MM.1S (cell line): Measurements from ENCODE around the gene TSHR.

Experiments
- DNase-seq: peaks from one replicate; pipeline ENCODE4 v3.0.0-alpha.2; 2015
- H2AFZ ChIP-seq: fragments of 300-600 bp; sonication (generic); 2 replicates; pipeline ENCODE4 v1.6.0; 2016; ENCODE audit warnings: antibody characterized with exemption, low read length
- H3F3A ChIP-seq: fragments of 300-600 bp; sonication (generic); 2 replicates; pipeline ENCODE4 v1.6.1; 2016; ENCODE audit warnings: mild to moderate bottlenecking, antibody characterized with exemption, low read length, moderate library complexity, mixed read lengths; ENCODE audit not compliant: insufficient read depth
- H3K27ac ChIP-seq: fragments of 300-600 bp; sonication (generic); 2 replicates; pipeline ENCODE4 v1.5.1; 2016; ENCODE audit warnings: mild to moderate bottlenecking, low read length
- H3K27me3 ChIP-seq: fragments of 300-600 bp; sonication (generic); replicated peaks from 2 replicates; pipeline ENCODE4 v1.6.0; 2016; ENCODE audit warnings: low read length; ENCODE audit not compliant: insufficient read depth
- H3K36me3 ChIP-seq: fragments of 300-600 bp; sonication (generic); replicated peaks from 2 replicates; pipeline ENCODE4 v1.6.1; 2016; ENCODE audit warnings: mild to moderate bottlenecking, low read length, mixed read lengths; ENCODE audit not compliant: insufficient read depth
- H3K4me1 ChIP-seq: fragments of 300-600 bp; sonication (generic); 2 replicates; pipeline ENCODE4 v1.6.1; 2016; ENCODE audit warnings: low read length, mixed read lengths
- H3K4me2 ChIP-seq: fragments of 300-600 bp; sonication (generic); 2 replicates; pipeline ENCODE4 v1.6.0; 2016; ENCODE audit warnings: low read depth, low read length
- H3K4me3 ChIP-seq: fragments of 300-600 bp; sonication (generic); 2 replicates; pipeline ENCODE4 v1.5.1; 2016; ENCODE audit warnings: low read length, mixed read lengths
- H3K79me2 ChIP-seq: fragments of 300-600 bp; sonication (generic); 2 replicates; pipeline ENCODE4 v1.6.1; 2016; ENCODE audit warnings: mixed run types, low read length, mixed read lengths
- H3K9ac ChIP-seq: fragments of 300-600 bp; sonication (generic); 2 replicates; pipeline ENCODE4 v1.6.1; 2016; ENCODE audit warnings: low read length, mixed read lengths
- H3K9me2 ChIP-seq: fragments of 300-600 bp; sonication (generic); replicated peaks from 2 replicates; pipeline ENCODE4 v1.6.1; 2016; ENCODE audit warnings: mild to moderate bottlenecking, low read length, mixed read lengths; ENCODE audit not compliant: insufficient read depth
- H3K9me3 ChIP-seq: fragments of 300-600 bp; sonication (generic); replicated peaks from 2 replicates; pipeline ENCODE4 v1.6.1; 2016; ENCODE audit warnings: mild to moderate bottlenecking, low read length, mixed read lengths; ENCODE audit not compliant: insufficient read depth
- H4K20me1 ChIP-seq: fragments of 300-600 bp; sonication (generic); 2 replicates; pipeline ENCODE4 v1.6.1; 2016; ENCODE audit warnings: mild to moderate bottlenecking, low read length, moderate library complexity, mixed read lengths; ENCODE audit not compliant: insufficient read depth
- CTCF ChIP-seq: fragments of 300-600 bp; sonication (generic); IDR thresholded peaks from 2 replicates; pipeline ENCODE4 v1.5.1; 2016; ENCODE audit warnings: antibody characterized with exemption, low read length, mixed read lengths
- EZH2 ChIP-seq: fragments of 300-600 bp; sonication (generic); optimal IDR thresholded peaks from 2 replicates; pipeline ENCODE3; 2017; ENCODE audit warnings: low read depth, mild to moderate bottlenecking, antibody characterized with exemption, low read length, mixed read lengths
- EZH2phosphoT487 ChIP-seq: fragments of 300-600 bp; sonication (generic); IDR thresholded peaks from 2 replicates; pipeline ENCODE4 v1.6.1; 2018; ENCODE audit warnings: antibody characterized with exemption, low read length

TSHR gene

GRCh38 chr14:80965037-80965436 is 9.6 kb downstream of the TSHR start:
- H3K9me2 ChIP-seq, result no peaks in the 10 kb centered on the region
- DNase-seq, result no peak
- no peaks in the 10 kb centered on the region for H3K9me3 ChIP-seq
- H4K20me1 ChIP-seq, result no peaks in the 10 kb centered on the region
- H2AFZ ChIP-seq, result no peak overlapping the region
- H3K27ac ChIP-seq, result no peak overlapping the region
- no peaks in the 10 kb centered on the region for H3K36me3 ChIP-seq
- TF ChIP-seq EZH2 (no peak), EZH2phosphoT487 (no peak), CTCF (no peak)
- no peak overlapping the region for H3K4me2 ChIP-seq
- peaks cover 4% of the 10 kb centered on the region for H3F3A ChIP-seq
- no peaks in the 10 kb centered on the region for H3K27me3 ChIP-seq
- no peaks in the 10 kb centered on the region for H3K79me2 ChIP-seq
- no peak overlapping the region for H3K9ac ChIP-seq
- peaks cover 14% of the 10 kb centered on the region; the same call in 1 of the 2 replicates for H3K4me1 ChIP-seq
- H3K4me3 ChIP-seq, result no peak overlapping the region

- Histone ChIP-seq H3K79me2 (no peaks in the 10 kb centered on the region), H3F3A (no peaks in the 10 kb centered on the region), H3K4me1 (peaks cover 10% of the 10 kb centered on the region; the same call in 1 of the 2 replicates), H3K27me3 (no peaks in the 10 kb centered on the region), H3K9me2 (no peaks in the 10 kb centered on the region), H2AFZ (no peak overlapping the region), H4K20me1 (no peaks in the 10 kb centered on the region), H3K36me3 (no peaks in the 10 kb centered on the region), H3K4me2 (no peak overlapping the region), H3K27ac (no peak overlapping the region), H3K9me3 (no peaks in the 10 kb centered on the region), H3K4me3 (no peak overlapping the region), H3K9ac (no peak overlapping the region)
- no peak for TF ChIP-seq EZH2phosphoT487
- no peak for TF ChIP-seq EZH2
- TF ChIP-seq CTCF, result no peak
- no peak for DNase-seq
Observed at GRCh38 chr14:80973931-80974641, 18.7 kb downstream of the TSHR start.

- no peaks in the 10 kb centered on the region for H3K9me3 ChIP-seq
- no peaks in the 10 kb centered on the region for H3K27me3 ChIP-seq
- peaks cover 10% of the 10 kb centered on the region; the same call in 1 of the 2 replicates for H3K4me1 ChIP-seq
- no peak overlapping the region for H3K9ac ChIP-seq
- no peaks in the 10 kb centered on the region for H4K20me1 ChIP-seq
- no peaks in the 10 kb centered on the region for H3F3A ChIP-seq
- no peak overlapping the region for H3K4me2 ChIP-seq
- DNase-seq, result no peak
- no peaks in the 10 kb centered on the region for H3K36me3 ChIP-seq
- no peaks in the 10 kb centered on the region for H3K79me2 ChIP-seq
- no peak overlapping the region for H2AFZ ChIP-seq
- no peak overlapping the region for H3K4me3 ChIP-seq
- no peak for TF ChIP-seq EZH2
- TF ChIP-seq CTCF, result no peak
- no peak for TF ChIP-seq EZH2phosphoT487
- no peaks in the 10 kb centered on the region for H3K9me2 ChIP-seq
- H3K27ac ChIP-seq, result no peak overlapping the region
Observed at GRCh38 chr14:80974679-80975078, 19.3 kb downstream of the TSHR start.
